Measurements from ENCODE around the gene XPR1.

The XPR1 gene

DNA sequence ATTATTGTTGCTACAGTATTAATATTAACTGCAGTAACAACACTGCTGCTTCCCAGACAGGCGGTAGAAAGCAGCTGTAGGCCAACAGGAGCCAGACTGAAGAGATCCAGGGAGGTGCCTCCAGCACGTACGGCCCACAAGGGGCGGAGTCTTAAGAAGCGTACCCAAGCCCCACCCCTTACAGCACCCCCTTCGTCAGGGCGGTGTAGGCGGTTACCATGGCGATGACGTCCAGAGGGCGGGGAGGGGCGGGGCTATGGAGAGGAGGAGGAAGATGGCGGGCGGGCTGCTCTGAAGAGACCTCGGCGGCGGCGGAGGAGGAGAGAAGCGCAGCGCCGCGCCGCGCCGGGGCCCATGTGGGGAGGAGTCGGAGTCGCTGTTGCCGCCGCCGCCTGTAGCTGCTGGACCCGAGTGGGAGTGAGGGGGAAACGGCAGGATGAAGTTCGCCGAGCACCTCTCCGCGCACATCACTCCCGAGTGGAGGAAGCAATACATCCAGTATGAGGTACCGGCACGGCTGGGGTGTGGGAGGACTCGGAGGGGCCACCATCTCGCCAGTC is at the start of gene XPR1:
TSS of gene XPR1 (plus strand) at position 257 of the 560 bp plus-strand sequence. CDS start at position 437, 180 bp downstream.
- peak; percentile 98 for DNase-seq

DNA sequence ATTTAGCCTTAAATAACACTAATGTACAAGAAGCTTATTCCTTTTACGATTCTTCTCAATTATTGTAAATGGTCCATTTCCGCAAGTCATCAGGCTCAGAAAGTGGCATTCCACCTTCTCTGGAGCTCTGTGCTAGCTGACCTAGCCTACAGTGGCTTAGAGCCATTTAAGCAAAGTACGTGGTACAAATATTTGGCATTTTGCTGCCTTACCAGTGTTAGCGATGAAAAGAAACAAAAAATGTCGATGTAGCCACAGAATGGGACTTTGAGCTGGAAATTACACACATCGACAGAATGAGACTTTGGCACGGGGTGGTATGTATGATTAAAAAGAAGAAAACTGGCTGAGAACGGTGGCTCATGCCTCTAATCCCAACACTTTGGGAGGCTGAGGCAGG is 47.0 kb upstream of the XPR1 start:
- DNase-seq: no peak

DNA sequence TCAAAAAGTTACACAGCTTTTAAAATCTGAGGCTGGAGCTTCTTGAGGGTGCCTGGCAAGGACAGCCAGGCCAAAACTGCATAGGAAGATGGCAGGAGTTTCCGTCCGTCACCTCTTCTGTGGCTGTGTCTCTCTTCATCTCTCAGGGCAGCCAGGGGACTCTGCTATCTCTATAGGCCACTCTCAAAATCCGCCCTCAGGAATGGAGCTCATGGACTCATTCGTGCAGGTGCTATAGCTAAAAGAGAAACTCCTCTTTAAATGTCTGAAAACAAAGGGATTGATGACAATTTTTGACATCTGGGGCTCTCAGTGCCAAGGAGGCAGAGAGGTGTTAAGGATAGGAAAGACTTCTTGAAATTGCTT is 45.8 kb upstream of the XPR1 start:
- no peak for DNase-seq

DNA sequence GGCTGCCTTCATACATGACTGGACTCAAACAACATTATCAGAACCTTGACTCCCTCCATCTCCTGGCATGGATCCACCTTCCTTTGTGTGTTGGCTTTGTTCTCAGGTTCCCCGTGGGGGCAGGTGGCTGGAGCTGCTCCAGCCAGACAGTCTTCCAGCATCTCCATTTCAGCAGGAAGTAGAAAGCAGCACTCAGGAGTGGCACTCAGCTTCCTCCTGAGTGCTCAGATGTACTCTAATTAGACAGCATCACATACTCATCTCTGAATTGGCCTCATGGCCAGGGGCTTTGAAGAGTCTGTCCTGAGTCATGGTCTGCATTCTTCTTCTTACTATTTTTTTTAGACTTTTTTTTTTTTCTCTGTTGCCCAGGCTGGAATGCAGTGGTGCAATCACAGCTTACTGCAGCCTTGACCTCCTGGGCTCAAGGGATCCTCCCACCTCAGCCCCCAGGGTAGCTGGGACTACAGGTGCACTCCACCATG is 45.1 kb upstream of the XPR1 start:
- peak; percentile 51 for DNase-seq

DNA sequence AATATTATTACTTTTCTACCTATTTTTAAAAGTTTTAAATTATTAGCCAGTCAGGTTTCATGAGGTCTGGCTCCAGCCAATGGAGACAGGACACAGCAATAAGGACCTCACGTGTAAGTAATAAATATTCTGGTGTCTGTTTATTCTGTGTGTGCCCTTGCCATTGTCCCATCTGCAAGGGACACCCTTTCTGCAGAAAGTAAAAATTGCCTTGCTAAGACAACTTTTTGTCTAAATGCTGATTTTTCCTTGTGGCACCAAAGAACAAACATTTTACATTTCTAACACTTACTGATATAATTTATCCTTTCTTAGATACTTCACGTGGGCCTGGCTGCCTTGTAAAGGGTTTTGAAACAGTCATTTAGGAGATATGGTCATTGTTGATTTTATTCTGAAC is 43.7 kb upstream of the XPR1 start:
- DNase-seq: no peak

DNA sequence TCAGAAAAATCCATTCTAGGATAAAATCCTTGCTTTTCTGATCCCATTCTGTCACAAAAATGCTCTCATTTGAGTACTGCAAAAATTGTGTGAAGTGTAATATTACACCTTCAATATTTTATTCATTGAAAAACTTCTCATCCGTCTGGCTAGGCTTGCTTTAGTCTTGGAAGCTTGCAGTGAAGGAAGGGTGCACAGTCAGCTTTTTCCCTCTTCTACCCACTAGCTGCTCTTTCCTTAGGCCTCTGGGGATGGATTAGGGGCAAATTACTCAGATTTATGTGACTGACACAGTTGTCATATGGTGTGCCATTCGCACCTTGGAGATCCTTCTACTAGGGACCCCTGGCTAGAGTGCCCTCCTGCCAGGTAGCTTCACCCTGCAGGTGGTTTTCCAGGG is 40.9 kb upstream of the XPR1 start:
- DNase-seq: no peak

DNA sequence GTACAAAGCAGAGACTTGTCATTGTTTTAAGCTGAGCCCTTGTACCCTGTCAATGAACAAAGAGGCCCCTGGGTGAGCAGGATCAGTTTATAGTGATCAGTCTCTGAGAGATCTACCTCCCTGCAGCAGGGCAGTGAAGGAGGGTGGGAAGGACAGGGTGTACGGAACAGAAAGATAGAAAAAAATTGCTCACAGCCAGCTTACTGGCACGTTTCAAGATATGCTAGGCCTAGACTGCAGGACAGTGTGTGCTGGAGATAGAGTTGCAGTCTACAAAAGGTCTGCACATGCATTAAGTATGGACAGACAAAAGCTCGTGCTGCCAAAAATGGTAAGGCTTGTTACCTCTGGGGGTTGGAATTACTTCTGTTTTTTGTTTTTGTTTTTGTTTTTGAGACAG is 38.4 kb upstream of the XPR1 start:
- DNase-seq: no peak

DNA sequence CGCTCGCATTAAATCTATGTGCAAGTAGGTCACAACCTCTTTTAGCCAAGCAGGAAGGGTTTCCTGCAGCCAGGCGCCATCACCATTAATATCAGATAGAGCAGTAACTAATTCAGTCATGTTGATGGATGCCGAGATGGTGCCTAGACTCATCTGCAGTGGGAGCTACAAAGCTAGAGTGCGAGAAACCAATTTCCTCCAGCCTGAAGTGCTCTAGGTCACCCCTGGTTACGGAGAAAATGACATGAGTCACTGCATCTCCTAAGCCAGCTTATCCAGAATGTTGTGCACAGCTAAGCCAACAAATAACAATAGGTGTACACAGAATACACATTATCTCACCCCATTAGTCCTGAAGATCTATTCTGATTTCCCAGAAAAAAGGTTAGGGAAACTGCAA is 37.1 kb upstream of the XPR1 start:
- DNase-seq: no peak

DNA sequence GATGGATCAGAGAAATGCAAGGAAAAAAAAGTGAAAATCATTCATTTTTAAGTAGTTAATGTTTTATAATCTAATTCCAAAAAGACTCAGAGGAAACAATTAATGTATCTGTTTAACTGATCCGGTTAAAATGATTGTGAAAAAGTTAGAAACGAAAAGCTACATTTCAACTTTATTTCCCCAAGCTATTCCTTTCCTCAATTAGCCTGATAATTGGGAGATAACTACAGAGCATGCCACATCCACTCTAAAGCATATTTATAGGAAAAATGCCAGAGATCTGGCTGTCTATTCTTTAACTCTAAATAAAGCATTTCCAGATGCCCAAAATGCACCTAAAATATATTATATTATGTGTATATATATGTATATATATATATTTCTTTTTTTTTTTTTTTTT is 35.9 kb upstream of the XPR1 start:
- no peak for DNase-seq

DNA sequence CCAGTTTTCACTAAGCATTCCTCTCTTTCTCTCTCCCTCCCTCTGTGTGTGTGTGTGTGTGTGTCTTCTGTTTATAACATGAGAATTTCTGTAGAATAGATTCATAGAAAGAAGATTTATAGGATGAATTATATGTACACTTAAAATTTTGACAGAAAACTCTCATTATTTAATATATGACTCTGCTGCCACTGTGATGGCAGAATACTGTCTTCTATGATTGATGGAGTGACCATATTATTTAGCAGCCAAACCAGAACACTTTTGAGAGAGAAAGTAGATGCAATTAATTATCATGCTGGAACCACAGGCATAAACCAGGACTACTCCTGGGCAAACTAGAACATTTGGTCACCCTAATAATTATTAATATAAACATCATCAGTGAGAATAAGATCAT is 34.3 kb upstream of the XPR1 start:
- DNase-seq: no peak

DNA sequence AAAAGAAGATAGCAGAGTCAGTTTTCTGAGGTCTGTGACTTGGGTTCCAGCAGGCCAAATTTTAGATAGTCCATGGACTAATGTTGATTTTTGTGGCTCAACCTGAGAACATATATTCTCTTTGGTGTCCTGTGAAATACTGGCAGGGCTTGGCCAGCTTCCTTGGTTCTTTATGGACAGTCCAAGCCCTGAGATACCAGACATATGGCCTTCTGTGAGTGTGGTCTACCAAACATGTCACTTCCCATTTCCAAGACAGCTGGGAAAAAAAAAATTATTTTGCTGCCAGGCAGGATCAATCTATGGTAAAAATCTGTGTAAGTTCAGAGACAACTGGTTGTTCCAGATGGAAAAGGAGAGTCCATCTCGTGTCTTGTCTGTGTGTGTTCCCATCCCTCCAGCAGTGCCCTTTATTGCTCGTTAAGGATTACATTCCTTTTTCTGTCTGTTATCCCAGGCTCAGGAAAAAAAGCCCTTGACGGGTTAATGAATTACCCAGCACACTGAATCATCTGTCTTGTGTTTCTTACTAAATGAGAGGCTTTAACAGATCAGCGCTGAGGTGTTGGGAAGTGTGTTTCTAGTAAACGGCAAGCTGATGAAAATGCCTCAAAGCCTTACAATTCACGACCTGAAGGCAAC is 33.4 kb upstream of the XPR1 start:
- no peak for DNase-seq

DNA sequence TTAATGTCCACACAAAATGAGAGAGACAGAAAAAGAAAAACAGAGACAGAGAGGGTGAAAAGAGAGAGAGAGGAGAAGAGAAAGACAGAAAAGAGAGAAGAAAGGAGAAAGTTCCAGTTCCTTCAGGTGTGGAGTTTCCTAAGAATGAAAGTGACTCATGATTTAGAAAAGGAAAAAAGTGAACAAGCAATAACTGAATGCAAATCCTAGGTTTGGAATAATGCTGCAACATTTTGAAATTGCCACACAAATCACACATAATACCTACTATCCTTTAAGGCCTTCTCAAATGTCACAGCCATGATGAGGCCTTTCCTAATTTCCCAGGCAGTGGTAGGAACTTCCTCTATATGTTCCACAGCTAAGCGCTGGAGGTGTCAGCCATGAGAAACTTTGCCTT is 31.5 kb upstream of the XPR1 start:
- DNase-seq: no peak

DNA sequence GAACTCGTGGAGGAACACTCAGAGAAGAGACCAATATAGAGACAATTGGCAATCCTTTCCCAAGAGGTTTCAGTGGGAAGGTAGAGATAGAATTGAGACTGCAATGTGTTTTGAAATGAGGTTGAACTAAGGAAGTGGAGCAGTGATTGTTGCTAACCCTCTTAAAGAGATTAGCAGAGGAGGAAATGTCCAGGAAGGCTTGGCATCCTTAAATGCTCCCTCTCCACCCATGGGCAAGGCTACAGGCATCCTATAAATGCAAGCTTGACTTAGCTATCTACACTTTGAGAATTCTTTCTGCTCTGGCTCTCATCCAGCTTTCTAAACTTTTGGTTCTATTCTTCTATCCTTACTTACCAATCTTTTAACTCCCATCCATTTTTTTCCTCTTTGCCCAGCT is 30.3 kb upstream of the XPR1 start:
- no peak for DNase-seq

DNA sequence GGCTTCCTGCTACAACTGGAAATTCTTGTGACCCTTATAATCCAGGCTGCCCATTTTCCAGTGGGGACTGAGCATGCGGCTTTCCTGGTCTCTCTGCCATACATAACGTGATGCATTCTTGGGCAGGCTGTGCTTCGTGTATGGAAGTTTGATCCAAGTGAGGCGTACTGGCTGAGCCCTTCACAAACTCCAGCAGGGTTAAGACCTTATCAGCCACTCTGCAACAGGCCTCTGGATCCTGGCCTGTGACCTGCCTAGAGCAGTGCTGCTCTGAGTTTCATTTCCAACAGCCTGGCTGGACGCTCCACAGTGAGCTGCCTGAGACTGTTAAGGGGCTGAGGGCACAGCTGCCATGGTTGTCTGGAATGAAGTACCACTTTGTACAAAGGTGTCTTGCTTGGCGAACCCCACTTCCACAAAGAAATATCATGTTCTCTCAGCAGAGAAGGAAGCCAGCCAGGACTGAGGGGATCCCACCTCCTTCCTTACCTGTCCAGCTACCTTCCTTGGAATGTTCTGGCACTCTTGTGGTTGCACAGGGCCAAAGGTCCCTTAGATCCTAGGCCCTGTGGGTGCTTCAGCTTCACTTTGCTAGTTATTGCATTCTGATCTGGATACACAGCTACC is 28.5 kb upstream of the XPR1 start:
- DNase-seq: no peak

DNA sequence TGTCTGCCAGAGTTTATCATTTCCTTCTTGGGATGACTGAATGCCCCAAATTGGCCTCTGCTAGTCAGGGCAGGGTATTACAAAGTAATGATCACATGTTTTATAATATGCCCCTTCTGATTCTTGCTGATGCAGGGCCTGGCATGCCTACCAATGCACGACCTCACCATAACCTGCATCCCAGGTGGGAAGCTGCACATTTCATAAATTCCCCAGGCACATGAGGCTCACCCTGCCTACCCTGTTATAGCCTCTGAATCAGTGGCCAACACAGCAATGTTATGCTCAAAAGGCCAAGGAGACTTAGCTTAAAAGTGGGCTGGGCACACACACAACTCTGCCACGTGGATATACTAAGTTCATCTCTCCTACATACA is 28.0 kb upstream of the XPR1 start:
- DNase-seq: no peak

DNA sequence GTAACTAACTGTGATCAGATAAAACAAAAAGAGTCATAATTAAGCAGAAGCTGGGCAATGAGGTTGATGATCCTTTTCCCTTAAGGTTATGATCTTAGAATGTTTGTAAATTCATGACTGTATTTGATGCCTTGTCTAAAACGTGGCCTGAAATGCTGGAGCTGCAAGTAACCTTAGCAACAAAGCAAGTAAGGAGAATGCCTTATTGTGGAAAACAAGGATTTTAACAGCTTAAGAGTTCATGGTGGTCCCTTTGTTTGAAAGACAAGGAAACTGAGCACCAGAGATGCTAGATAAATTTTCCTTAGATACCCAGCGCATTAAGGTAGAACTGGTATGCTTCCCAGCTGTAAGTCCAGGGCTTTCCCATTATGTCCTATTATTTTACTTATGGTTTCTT is 25.7 kb upstream of the XPR1 start:
- no peak for DNase-seq

DNA sequence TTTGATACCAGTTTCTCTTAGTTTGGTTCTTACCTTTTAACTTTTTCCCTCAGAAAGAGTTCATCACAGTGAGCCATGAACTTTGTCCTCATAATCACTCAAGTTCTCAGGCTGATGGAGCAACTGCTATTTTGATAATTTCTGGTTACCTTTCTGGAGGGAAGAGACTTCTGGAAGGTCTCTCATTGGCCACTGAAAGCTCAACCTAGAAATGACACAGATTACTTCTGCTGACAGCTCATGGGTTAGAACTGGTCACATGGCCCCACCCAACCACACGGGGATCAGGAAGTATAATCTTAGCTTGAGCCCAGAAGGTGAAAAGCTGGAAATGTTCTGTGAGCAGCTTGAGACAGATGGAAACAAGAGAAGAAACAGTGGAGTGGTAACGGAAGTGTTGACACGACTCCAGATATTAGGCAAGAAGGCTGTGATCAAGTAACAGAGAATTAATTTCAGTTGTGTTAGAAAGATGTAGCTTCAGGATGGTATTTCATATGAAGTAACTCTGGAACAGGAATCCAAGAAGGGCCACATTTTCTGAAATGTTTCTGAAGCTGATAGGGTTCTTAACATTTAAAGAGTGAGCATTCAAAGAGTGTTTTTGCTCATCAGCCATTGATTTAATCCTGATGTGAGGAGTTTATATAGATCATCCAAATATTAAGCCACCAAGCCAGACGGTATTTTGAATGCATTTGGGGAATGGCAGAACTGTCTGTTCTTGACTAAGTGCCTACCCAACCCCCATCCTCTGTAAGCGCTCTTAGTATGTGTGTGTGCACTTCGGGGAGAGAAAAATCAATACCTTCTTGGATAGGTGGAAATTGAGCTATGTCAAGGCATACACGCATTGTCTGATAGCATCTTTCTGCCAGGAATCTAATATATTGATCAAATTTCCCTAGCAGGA is 21.9 kb upstream of the XPR1 start:
- DNase-seq: peak; percentile 11

DNA sequence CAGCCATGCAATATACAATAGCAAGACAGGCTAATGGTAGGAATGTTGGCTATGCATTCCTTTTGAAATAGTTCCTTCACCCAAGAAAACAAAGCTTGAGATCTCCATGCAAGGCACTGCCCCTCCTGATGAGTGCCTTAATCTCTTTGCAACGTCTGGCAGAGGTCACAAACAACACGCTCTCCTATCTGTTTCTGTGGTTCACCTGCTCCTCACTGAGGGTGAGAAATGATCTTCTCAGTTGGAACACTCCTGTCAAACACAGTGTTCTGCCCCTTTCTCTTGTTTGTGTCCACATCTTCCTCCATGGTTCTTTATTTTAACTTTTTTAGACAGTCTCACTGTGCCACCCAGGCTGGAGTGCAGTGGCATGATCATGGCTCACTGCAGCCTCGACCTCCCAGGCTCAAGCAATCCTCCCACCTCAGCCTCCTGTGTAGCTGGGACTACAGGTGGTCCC is 21.2 kb upstream of the XPR1 start:
- no peak for DNase-seq

DNA sequence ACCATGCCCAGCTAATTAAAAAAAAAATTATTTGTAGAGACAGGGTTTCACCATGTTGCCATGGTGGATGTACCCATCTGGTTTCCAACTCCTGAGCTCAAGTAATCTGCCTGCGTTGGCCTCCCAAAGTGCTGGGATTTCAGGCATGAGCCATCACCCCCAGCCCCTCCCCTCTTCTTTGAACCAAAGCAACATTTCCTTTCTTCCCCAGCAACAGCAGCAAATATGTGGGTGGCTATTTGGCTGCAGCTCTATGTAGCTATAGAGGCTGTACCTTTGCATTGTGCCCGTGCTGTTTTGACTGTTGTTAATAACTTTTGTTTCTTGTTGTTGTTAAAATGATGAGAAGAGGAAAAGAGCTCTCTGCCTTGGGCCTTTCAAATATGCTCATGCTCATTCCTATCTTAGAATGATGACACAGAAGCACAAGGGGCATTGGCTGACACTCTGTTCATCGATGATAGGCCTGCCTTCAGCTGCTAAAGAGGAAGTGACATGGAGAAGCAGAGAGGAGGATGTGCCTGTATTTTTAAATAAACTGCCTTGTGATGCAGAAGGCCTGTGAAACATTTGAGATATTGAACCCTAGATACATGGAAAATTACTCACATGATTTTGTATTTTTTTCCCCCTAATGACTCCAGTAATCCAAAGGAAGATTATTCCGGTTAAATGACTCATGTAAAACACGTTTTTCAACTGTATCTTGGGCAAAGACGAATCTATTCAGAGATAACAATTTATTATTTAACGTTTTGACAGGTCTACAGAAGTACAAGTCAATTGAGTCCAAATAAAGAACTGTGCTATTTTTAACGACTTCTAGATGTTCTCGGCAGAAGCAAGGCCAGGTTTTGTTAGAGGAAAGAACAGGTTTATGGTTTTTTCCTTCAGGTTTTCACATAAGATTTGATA is 20.5 kb upstream of the XPR1 start:
- DNase-seq: peak; percentile 18

DNA sequence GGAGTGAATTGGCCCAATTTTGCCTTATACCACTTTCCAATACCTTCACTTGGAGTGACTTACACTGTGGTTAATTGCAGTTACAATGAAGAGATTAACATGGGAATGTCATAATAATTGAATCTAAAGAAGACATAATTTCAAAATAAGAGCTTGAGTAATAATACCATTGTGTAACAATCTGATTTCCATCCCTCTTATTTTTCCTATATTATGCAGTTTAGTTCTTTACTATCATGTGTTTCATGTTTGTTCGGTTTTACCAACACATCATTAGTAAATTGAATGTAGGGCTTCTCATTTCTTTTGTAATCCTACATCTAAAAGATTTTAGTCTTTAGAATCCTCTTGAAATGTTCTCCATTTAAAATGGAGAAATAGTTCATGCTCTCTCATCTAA is 19.2 kb upstream of the XPR1 start:
- DNase-seq: no peak

DNA sequence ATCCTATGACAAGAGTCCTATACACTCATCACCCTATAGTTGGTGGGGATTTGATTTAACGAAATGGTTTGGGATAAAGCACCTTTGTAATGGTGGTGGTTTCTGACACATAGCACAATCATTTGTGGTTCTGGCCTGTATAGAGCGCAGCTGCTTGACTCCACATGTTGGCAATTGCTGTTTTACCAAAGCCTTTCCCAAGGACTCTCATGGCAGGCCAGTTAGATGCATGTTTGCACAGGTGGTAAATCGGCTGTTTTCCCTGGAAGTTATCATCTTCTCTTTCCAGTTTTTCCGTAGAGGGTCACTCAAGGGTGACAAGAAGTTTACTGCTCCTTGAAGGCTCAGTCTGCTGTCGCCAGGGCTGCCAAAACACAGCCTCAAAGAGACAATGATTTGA is 17.1 kb upstream of the XPR1 start:
- no peak for DNase-seq

DNA sequence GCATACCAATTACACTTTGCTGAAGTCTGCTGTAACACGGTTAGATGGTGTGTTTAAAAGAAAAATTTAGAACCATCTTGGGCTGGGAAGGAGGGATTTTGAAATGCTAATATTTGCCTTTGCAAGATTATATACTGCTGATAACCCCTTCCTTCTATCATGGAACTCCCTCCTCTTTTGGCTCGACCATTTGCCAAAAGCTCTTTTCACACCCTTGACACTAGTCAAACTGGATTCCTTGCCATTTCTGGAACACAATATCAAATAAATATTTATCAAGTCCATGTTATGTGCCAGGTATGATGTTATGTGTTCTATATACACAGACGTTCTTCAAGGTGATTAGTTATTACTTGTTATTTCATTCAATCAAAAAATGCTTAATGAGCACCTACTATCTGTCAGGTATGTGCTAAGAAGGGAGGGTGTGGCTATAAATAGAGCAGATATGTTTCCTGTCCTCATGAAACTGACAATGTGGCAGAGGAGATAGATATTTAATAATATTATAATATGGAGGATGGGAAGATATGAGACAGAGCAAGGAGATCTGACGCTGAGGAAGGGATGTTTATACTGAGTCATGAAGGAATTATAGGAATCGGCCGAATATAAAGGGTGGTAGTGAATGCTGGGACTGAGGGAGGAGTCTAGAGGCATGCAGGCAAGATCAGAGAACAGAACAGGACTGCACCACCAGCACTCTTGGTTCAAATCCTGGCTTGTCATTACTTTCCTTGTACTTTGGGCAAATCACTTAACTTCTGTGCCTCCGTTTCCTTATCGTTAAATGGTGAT is 16.1 kb upstream of the XPR1 start:
- DNase-seq: no peak

All from fibroblast of skin of right quadriceps (primary cell).